Activated naive CD4-positive, alpha-beta T cell treated with anti-CD3 and anti-CD28 coated beads, Interleukin-2, amount 50 U/mL, for 72 hours (primary cell): ENCODE measurements around the gene BCAS2. TPM values are rescaled to one million over a fixed set of nuclear protein-coding genes. Genes with fewer than 3 reads are reported as not detected.

ENCODE experiments used
- ATAC-seq, 2 donors: fragments of 150-1000 bp; cut with Tn5 transposase; 2 replicates each; pipeline ENCODE4 v1.10.0; 2021; ENCODE audit warnings: mild to moderate bottlenecking in 2 of 2, moderate library complexity in 2 of 2
- DNase-seq, 2 donors: peaks; one replicate each; pipeline ENCODE4 v3.0.0; 2021 to 2022; ENCODE audit warnings: low spot score in 2 of 2
- H3K27ac Mint-ChIP-seq, 2 donors: one replicate each; pipeline ENCODE4 v1.8.0; 2022; ENCODE audit warnings: mild to moderate bottlenecking in 2 of 2, mixed read lengths in 2 of 2
- H3K36me3 Mint-ChIP-seq, 2 donors: one replicate each; pipeline ENCODE4 v1.8.0; 2022; ENCODE audit warnings: mixed read lengths in 2 of 2
- H3K9me3 Mint-ChIP-seq, 2 donors: one replicate each; pipeline ENCODE4 v1.8.0; 2022; ENCODE audit warnings: mixed read lengths in 2 of 2
- total RNA-seq, 2 donors: library from RNA; stranded (reverse); gene quantifications; one replicate each; pipeline ENCODE4 v1.2.3, GENCODE V29; 2022

BCAS2 gene
- total RNA-seq, 2 donors from 2014 or later, result 37.8 to 44.1 TPM

DNA sequence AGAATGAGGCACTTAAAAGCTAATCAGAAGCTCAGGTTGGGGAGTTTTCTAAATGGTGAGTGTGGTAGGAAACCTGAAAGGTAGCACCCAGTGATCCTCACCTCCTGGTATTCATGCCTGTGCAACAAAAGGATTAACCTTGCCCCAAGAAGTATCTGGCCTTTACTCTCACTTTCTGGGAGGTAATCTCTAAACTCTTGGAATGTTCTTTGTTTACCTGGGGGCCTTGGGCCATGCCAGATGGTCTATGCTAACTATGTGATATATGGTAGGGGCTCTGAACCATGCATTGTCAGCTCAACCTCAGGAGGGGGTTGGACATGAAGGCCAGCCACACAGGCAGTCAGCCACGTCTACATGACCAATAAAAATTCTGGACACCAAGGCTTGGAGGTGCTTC lies 46.0 kb downstream of the BCAS2 start:
- DNase-seq, result no peak
- no peaks in the 10 kb centered on the region for H3K9me3 Mint-ChIP-seq
- no peaks in the 10 kb centered on the region for H3K36me3 Mint-ChIP-seq
- ATAC-seq, result no peak
- H3K27ac Mint-ChIP-seq, result no peak overlapping the region

DNA sequence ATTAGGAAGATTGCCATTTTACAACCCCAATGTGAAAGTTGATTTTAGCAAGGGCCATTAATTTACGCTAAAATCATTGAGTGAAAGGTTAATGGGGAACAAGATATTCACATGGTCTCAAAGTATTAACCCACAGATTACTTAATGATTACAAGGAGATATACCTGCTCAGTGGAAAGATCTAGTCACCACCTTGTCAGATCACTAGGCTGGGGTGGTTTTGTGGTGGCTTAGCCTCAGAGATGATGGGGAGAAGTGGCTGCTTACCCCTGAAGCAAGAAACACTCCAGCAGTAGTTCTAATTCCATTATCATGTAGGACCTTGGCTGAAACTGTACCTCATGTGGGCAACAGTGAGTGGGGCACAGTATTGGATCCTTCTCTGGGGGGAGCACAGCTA lies 50.3 kb downstream of the BCAS2 start:
- Mint-ChIP-seq H3K9me3 (no peaks in the 10 kb centered on the region), H3K27ac (no peak overlapping the region), H3K36me3 (no peaks in the 10 kb centered on the region)
- DNase-seq (no peak), ATAC-seq (peak in 1 of 2 donors; percentile 26)

DNA sequence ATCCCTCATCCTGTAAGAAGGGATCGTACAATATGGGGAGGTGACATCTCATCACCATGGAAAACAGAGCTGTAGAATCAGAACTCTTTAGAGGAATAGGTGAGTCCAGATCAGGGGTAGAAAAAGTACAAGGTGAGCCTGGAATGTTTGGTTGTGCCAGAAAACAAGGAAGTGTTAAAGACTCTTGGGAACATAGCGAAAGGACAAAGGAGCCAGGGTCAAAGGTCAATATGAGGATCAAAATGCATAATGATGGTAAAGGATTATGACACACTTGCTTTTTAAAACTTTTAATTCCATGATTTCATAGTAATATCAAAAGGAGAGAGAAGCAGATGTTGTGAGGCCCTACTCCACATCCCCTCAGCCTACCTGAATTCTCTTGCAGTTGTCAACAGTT lies 51.2 kb downstream of the BCAS2 start:
- Mint-ChIP-seq H3K36me3 (no peaks in the 10 kb centered on the region), H3K27ac (no peak overlapping the region), H3K9me3 (no peaks in the 10 kb centered on the region)
- ATAC-seq (no peak), DNase-seq (no peak)

- no peak overlapping the region for H3K27ac Mint-ChIP-seq
- ATAC-seq (no peak), DNase-seq (no peak)
- H3K9me3 Mint-ChIP-seq, result no peaks in the 10 kb centered on the region
- H3K36me3 Mint-ChIP-seq, result no peaks in the 10 kb centered on the region
These were observed 56.5 kb downstream of the BCAS2 start for GRCh38 chr1:114524944-114525343.

DNA sequence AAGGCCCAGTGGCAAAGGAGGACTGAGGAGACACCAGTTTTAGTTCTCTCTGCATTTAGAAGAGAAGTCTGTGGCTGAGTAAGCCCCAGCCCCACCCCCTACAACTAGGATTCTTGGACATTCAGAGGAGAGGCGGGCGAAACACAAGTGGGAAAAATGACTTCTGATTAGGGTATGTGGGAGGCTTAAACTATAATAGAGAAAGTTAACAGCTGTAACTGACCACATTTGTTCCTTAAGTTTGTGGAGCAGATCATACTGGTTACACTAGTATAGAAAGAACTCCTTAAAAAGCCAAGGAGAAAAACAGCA lies 59.2 kb downstream of the BCAS2 start:
- Mint-ChIP-seq H3K36me3 (no peaks in the 10 kb centered on the region), H3K27ac (no peak overlapping the region), H3K9me3 (no peaks in the 10 kb centered on the region)
- no peak for DNase-seq
- no peak for ATAC-seq

- no peak for ATAC-seq
- H3K27ac Mint-ChIP-seq, result no peak overlapping the region
- H3K36me3 Mint-ChIP-seq, result no peaks in the 10 kb centered on the region
- H3K9me3 Mint-ChIP-seq, result no peaks in the 10 kb centered on the region
- DNase-seq, result no peak
These were observed 59.8 kb downstream of the BCAS2 start for GRCh38 chr1:114521396-114522263.

Other genes starting within 250 kb of the BCAS2 start
- gene TRIM33, start 70.4 kb downstream of the BCAS2 start, total RNA-seq, result 10 to 100 TPM; 36.7 to 45.5 TPM
- gene DENND2C, start 88.4 kb upstream of the BCAS2 start, total RNA-seq, result 1 to 10 TPM in 1 of 2 donors, under 1 TPM in 1; 0.35 to 2.3 TPM
- not detected for gene AMPD1, start 113.9 kb upstream of the BCAS2 start, total RNA-seq
- gene NRAS, start 135.2 kb upstream of the BCAS2 start, total RNA-seq, result 10 to 100 TPM; 43.9 to 52.3 TPM
- 100 to 1,000 TPM; 433 to 486 TPM for gene CSDE1, start 176.4 kb upstream of the BCAS2 start, total RNA-seq
- gene SIKE1, start 199.1 kb upstream of the BCAS2 start, total RNA-seq, result 10 to 100 TPM; 61.1 to 76.0 TPM